SK-MEL-5 (cell line): ENCODE results near the gene SLC6A5. TPM values are rescaled to one million over a fixed set of nuclear protein-coding genes. Genes with fewer than 3 reads are reported as not detected.
A peak's percentile ranks its signal among the peaks of the same experiment; 100 is the strongest.
"Not testable (repeated sequence)": the region's sequence is repeated elsewhere in the genome, so short reads cannot be mapped to it uniquely, and the experiment has no call there.

Experiments
- DNase-seq: peaks from one replicate; pipeline ENCODE4 v3.0.0-alpha.2; 2016; ENCODE audit warnings: low read depth, low spot score
- in situ Hi-C: cut with HindIII; loops from 2 replicates; pipeline ENCODE4 v1.10.0; 2016; ENCODE audit warnings: low sequenced_read_pairs, high pct_unique_total_duplicates, low pct_unique_long_range_greater_than_20kb
- polyA plus RNA-seq, 2 experiments: library from polyadenylated mRNA; depleted of rRNA; stranded (reverse); fragments of >200 nt; gene quantifications; 2 replicates each; pipeline ENCODE4 v1.2.3, GENCODE V29; 2015
- total RNA-seq: library from RNA; depleted of rRNA; stranded (reverse); fragments of >200 nt; shearing (Covaris generic); gene quantifications from 2 replicates; pipeline ENCODE4 v1.2.3, GENCODE V29; 2014; rRNA removed

SLC6A5 gene
- not detected in 2 replicates for total RNA-seq
- not detected in 2 replicates for polyA plus RNA-seq (2015; cell fraction: cytosol; rRNA removed)
- not detected in 2 replicates for polyA plus RNA-seq (2015; cell fraction: nucleus; rRNA removed)

DNA sequence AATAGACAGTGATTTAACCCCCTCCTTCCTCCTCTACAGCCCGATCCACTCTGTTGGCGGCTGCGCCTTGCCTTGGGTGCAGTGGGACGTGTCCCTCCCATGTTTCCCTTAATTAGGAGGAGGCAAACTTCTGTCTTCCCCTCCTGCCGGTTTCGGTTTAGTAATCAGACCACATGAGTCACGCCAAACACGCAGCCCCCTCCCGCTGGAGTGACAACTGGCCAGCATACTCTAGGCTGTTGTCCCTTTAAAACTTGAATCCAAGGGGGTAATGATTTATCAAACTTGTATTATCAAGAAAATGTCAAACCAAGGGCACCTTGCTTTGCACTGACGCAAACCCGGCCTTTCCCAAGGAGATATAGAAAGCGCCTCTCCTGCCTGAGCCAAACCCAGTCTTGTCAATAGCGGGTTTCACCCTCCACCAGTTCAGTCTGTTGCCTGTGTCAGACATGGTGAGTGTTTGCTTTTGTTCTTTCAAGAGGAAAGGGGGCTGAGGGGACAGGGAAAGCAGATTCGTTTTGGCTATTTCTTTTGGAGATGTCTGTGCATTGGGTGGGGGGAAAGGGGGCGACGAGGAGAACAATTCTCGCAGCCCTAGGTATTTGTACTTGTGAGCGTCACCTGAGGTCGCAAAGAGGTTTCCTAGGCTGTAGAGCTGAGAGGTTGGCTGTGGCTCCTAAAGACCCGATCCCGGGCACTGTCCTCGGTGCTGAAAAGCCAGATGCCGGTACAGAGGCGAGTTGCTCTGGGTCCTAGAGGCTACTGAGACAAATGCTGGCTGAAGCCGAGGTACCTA is at the start of gene SLC6A5:
Gene SLC6A5, plus strand, starts transcription at position 388 of the 799 bp plus-strand sequence. Its CDS starts 65 bp downstream, at position 453.
- DNase-seq, result peak; percentile 56
- in situ Hi-C loops, result no loop called here

DNA sequence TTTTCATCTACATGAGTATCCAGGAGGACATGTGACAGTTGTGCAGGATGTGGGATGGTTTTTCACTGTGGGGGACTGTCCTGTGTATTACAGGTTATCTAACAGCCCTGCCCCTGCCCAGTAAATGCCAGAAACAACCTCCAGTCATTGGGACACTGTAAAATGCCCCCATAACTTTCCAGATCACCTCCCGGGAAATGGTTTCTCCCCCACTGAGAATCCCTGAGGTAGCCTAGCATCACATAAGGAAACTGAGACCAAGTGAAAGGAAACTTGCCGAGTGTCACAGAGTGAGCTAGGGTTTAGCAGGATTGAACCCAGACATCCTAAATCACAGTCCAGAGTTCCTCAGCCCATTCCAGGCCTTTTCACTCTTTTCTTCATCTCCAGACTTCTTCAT is 48.3 kb upstream of the SLC6A5 start:
- in situ Hi-C loops, result no loop called here
- no peak for DNase-seq

GRCh38 chr11:20555783-20556182 is 43.6 kb upstream of the SLC6A5 start:
- no peak for DNase-seq
- in situ Hi-C loops, result no loop called here

DNA sequence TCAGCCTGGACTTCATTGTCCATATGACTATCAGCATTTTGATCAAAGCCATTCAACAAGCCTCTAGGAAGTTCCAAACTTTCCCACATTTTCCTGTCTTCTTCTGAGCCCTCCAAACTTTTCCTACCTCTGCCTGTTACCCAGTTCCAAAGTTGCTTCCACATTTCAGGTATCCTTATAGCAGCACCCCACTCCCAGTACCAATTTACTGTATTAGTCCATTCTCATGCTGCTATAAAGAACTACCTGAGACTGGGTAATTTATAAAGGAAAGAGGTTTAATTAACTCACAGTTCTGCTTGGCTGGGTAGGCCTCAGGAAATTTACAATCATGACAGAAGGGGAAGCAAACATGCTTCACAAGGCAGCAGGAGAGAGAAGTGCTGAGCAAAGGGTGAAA is 43.0 kb upstream of the SLC6A5 start:
- in situ Hi-C loops, DNase-seq: not testable (repeated sequence)

DNA sequence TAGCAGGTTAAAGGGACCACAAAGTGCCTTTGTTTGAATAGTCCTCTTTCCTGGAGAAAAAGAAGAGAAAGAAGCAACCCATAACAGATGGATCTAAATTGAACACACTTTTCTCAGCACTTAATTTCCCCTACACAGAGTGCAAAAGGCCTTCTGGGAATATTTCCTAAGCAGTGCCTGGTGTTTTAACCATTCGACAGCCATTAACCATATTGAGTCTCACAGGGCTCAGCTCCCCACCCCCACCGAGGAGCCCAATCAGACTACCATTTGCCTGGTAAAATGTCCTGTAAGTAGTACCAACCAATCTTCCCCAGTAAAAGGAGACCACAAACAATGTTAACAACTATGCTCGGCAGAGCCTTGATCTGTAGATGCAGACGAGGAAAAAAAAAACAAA is 40.7 kb upstream of the SLC6A5 start:
- in situ Hi-C loops, result no loop called here
- no peak for DNase-seq

DNA sequence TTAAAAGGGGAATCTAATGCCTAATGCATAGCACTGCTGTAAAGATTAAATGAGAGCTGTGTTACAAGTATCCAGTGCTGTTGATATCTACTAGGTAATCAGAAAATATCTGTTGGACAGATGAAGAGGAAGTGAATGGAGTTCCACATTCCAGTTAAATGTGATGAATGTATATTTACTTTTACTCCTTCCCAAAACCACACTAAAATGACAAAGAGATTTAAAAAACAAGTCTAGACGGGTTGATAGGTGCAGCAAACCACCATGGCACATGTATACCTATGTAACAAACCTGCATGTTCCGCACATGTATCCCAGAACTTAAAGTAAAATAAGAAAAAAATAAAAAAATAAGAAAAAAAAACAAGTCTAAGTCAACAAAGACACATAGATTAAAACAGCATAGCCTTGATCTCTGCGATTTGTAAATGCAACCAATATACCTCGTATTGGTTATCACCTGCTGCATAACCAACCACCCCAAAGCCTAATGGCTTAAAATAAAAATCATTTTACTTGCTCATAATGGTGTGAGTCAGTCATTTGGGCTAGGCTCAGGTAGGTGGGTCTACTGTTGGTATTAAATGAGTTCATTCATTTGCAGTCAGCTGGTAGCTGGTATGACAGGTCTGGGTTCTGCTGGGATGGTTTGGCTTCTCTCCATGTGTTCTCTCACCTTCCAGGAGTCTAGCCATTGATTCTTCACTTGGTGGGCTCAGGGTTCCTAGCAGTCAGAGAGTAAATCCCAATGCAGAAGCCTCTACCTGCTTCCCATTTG is 39.7 kb upstream of the SLC6A5 start:
- in situ Hi-C loops, result no loop called here
- DNase-seq, result no peak

- no peak for DNase-seq
- in situ Hi-C loops, result no loop called here
These were observed 37.5 kb upstream of the SLC6A5 start for GRCh38 chr11:20561915-20562314.

- no peak for DNase-seq
- in situ Hi-C loops, result no loop called here
These were observed 35.5 kb upstream of the SLC6A5 start for GRCh38 chr11:20563866-20564265.

- no peak for DNase-seq
- in situ Hi-C loops, result no loop called here
These were observed 34.4 kb upstream of the SLC6A5 start for GRCh38 chr11:20564846-20565635.

DNA sequence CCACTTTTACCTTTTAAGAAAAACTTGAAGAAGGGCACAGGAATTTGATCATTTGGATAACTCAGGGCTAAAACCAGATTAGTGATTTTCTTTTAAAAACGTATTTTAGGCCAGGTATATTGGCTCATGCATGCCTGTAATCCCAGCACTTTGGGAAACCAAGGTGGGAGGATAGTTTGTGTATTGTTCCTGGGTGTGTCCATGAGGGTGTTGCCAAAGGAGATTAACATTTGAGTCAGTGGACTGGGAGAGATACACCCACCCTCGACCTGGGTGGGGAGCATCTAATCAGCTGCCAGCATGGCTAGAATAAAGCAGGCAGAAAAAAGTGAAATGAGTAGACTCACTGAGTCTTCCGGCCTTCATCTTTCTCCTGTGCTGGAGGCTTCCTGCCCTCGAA is 33.3 kb upstream of the SLC6A5 start:
- DNase-seq, in situ Hi-C loops: not testable (repeated sequence)

DNA sequence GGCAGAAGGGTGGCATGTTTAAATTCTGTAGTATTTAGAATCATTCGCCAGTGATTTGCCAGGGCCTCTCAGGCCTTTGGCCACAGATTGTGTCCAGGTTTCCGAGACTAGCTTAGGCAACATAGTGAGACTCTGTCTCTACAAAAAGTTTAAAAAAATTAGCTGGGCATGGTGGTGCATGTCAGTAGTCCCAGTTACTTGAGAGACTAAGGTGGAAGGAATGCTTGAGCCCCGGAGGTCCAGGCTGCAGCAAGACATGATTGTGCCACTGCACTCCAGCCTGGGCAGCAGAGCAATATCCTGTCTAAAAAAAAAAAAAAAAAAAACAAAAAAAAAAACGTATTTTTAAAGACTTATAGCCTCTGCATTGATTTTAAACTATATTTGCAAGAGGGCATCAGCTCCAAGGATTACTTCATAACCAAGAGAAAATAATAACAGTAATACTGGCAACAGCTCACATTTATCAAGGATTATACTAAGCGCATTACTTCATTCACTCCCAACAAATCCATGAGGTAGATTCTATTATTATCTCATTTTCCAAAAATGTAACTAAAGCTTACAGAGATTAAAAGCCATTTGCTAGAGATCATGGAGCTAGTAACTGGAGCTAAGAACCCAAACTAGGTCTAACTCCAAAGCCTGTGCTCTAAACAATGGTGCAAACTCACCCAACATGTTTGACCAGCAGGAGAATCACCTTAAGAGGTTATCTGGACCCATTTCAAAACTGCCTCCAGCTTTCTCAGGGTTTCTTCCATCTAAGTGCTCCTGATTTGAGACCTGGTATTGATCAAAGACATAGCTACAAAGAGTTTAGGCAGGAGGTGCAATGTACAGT is 32.6 kb upstream of the SLC6A5 start:
- no peak for DNase-seq
- in situ Hi-C loops, result no loop called here

DNA sequence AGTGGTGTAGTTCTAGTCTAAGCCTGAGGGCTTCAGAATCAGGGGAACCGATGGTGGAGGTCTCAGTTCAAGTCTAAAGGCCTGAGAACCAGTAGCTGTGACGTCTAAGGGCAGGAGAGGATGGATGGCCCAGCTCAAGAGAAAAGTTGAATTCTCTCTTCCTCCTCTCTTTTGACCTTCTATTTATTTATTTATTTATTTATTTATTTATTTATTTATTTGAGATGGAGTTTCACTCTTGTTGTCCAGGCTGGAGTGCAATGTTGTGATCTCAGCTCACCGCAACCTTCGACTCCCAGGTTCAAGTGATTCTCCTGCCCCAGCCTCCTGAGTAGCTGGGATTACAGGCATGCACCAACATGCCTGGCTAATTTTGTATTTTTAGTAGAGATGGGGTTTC is 19.7 kb upstream of the SLC6A5 start:
- in situ Hi-C loops, result not testable (repeated sequence)

DNA sequence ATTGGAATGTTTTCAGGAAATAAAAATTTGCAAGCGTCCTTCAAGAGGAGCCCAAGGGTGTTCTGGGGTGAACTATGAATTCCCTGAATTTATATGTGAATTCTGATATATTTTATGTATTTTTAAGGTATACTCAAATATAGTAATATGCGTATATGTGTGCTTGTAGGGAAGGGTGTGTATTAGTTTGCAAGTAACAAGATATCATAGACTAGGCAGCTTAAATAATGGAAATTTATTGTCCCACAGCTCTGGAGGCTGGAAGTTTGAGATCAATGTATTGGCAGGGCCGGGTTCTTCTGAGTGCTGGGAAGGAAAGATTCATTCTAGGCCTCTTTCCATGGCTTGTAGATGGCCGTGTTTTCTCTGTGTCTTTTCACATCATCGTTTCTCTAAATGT is 16.2 kb upstream of the SLC6A5 start:
- in situ Hi-C loops, result no loop called here
- DNase-seq, result no peak

More for the DNA sequence above, 19.7 kb upstream of the SLC6A5 start:
- not testable (repeated sequence) for DNase-seq

- in situ Hi-C loops, result no loop called here
- DNase-seq, result no peak
These were observed 15.2 kb upstream of the SLC6A5 start for GRCh38 chr11:20584093-20584774.

DNA sequence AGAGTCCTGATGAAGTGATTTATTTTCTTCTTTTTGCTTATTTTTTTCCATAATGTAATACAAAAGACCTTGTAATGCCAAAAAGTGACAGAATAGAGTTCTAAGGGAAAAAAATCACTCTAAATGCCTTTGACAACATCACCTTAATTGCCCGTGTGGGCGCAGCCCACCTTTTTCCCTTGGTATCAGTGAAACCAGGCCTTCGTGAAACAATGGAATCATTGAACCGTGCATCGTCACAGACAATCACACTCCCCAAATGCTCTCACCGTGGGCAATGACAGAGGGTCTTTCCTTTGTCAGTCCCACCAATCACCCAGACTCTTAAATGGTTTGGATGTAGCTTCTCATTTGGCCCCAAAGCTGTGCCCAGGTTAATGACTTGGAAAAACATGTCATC is 9.6 kb upstream of the SLC6A5 start:
- DNase-seq, result no peak
- in situ Hi-C loops, result no loop called here

DNA sequence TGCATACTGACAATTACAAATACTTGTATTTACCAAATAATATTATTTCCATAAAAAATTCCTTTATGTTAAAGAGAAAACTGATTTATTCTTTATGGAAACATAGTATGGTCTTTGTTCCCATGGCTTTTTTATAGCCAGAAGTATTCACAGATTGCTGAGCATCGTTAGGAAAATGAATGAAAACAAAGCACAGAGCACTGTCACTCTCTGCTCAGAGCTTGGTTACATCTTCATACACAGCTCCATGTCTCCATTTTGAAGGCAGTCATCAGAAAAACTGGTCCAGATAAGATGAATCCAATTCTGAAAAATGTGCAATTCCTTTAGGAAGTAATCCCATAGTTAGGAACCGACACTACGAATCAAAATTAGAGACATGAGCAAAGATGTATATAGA is 9.0 kb upstream of the SLC6A5 start:
- DNase-seq, result no peak
- in situ Hi-C loops, result no loop called here

GRCh38 chr11:20592741-20593140 is 6.7 kb upstream of the SLC6A5 start:
- DNase-seq, result no peak
- in situ Hi-C loops, result no loop called here
